ENCODE measurements around the gene SGMS1. TPM values are rescaled to one million over a fixed set of nuclear protein-coding genes. Genes with fewer than 3 reads are reported as not detected.
"Not testable (repeated sequence)": the region's sequence is repeated elsewhere in the genome, so short reads cannot be mapped to it uniquely, and the experiment has no call there.

Gene SGMS1
- total and polyA plus RNA-seq, 2 donors, result 14.7 to 25.5 TPM

DNA sequence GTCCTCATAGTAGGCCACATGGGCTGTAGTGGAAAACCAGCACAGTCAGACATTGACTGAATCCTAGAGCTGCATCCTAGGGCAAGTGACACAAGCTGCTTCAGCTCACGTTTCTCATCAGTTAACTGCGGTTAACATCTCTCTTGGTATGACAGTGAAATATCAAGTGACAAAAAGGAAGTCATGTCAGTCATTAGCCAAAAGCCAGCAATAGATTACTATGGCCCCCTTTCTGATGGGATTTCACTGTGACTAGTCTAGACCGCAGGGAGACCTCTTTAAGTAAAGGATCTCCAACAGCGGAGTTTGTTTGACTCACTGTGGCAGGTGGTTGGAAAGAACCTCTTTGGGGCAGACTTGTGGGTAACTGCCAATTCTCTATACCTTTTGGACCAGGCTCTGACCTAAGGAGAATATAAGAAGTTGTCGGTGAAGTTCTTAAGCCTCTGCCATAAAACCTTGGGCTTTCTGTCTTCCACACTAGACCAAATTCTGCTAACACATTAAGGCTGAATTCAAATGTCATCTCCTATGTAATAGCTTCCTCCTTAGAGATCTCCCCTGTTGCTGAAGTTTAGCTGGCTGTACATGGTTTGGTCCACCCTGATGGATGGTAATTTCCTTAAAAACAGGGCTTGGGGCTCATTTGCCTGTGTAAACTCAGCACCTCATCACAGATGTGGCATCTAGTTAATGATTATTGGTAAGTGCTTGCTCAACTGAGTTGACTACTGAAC is 115.3 kb downstream of the SGMS1 start:
- Histone ChIP-seq H3K27me3 (ENCODE audit: control insufficient read depth in 2 of 2, insufficient read depth in 1 of 2, low read length in 1 of 2) (no peaks in the 10 kb centered on the region), H3K9me3 (ENCODE audit: control insufficient read depth in 2 of 2, insufficient read depth in 1 of 2, low read length in 1 of 2) (no peaks in the 10 kb centered on the region), H3K36me3 (ENCODE audit: control insufficient read depth in 2 of 2, insufficient read depth in 2 of 2, low read length in 1 of 2) (no peaks in the 10 kb centered on the region), H3K4me1 (ENCODE audit: control insufficient read depth in 2 of 2, insufficient read depth in 2 of 2, low read length in 2 of 2) (peaks cover 5 to 23% of the 10 kb centered on the region in 2 donors), H3K4me3 (ENCODE audit: low read length in 2 of 2) (no peak overlapping the region), H3K27ac (ENCODE audit: low read depth in 1 of 2, low read length in 1 of 2) (no peak overlapping the region)
- DNase-seq (ENCODE audit: low read depth in 6 of 9, low spot score in 9 of 9), result no peak
- WGBS, result 96% methylated on average over 5 of the region's 5 CpGs

DNA sequence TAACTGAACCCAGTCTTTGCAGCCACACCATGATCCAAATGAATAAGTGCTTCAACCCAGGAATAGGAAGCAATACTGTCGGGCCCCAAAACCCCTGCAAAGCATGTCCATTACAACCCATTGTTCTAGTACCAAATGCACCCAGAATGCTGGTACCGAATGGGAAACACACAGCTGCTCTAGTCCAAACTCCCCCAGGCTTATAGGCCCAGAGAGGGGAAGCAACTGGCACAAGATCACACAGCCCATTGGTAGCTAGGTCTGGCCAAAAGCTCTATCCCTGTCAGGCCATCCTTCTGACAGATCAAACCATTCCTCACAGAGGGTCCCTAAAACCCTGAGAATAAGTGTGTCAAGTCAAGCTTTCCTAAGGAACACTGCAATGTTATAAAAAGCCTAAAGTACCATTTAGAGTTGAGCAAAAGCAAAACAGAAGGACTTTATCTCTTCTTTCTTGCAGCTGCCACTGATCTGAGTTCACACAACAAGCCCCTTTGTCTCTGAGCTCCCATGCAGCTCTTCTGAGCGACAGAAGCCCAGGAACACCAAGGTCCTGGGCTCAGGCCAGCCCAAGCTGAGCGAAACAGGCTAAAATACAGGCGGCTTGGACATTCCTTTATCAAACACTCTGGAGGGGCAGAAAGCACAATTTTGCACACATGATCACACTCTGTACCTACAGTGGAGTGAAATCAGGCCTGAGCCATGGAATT is 116.7 kb downstream of the SGMS1 start:
- WGBS, result 99% methylated on average over 5 of the region's 5 CpGs
- H3K4me3 ChIP-seq (ENCODE audit: low read length in 2 of 2), result no peak overlapping the region
- H3K27me3 ChIP-seq (ENCODE audit: control insufficient read depth in 2 of 2, insufficient read depth in 1 of 2, low read length in 1 of 2), result no peaks in the 10 kb centered on the region
- peaks cover 2 to 14% of the 10 kb centered on the region in 2 donors for H3K4me1 ChIP-seq (ENCODE audit: control insufficient read depth in 2 of 2, insufficient read depth in 2 of 2, low read length in 2 of 2)
- H3K9me3 ChIP-seq (ENCODE audit: control insufficient read depth in 2 of 2, insufficient read depth in 1 of 2, low read length in 1 of 2), result no peaks in the 10 kb centered on the region
- H3K27ac ChIP-seq (ENCODE audit: low read depth in 1 of 2, low read length in 1 of 2), result no peak overlapping the region
- DNase-seq (ENCODE audit: low read depth in 6 of 9, low spot score in 9 of 9), result no peak
- H3K36me3 ChIP-seq (ENCODE audit: control insufficient read depth in 2 of 2, insufficient read depth in 2 of 2, low read length in 1 of 2), result no peaks in the 10 kb centered on the region

DNA sequence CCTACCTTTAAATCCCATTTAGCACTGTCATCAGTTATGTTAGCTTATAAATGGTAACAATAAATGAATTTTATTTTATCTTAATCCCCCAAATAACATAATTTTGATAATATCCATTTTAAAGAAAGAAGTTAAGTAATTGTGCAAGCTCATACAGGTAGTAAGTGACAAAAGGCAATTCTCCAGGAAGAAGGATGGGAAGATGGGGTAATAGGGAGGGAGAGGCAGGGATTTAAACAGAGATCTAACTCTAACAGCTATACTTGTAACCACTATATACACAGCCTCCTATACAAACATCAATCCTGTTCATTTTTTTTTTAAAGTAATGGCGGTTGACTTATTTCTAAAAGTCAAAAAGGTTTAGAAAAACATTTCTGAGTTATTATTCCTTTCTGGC is 119.4 kb downstream of the SGMS1 start:
- Histone ChIP-seq H3K4me3 (ENCODE audit: low read length in 2 of 2) (no peak overlapping the region), H3K9me3 (ENCODE audit: control insufficient read depth in 2 of 2, insufficient read depth in 1 of 2, low read length in 1 of 2) (no peaks in the 10 kb centered on the region), H3K4me1 (ENCODE audit: control insufficient read depth in 2 of 2, insufficient read depth in 2 of 2, low read length in 2 of 2) (peaks cover 2 to 5% of the 10 kb centered on the region in 2 donors), H3K27ac (ENCODE audit: low read depth in 1 of 2, low read length in 1 of 2) (no peak overlapping the region), H3K36me3 (ENCODE audit: control insufficient read depth in 2 of 2, insufficient read depth in 2 of 2, low read length in 1 of 2) (no peaks in the 10 kb centered on the region), H3K27me3 (ENCODE audit: control insufficient read depth in 2 of 2, insufficient read depth in 1 of 2, low read length in 1 of 2) (no peaks in the 10 kb centered on the region)
- DNase-seq (ENCODE audit: low read depth in 6 of 9, low spot score in 9 of 9), result no peak
- 95% methylated on average over 1 of the region's 1 CpG for WGBS

DNA sequence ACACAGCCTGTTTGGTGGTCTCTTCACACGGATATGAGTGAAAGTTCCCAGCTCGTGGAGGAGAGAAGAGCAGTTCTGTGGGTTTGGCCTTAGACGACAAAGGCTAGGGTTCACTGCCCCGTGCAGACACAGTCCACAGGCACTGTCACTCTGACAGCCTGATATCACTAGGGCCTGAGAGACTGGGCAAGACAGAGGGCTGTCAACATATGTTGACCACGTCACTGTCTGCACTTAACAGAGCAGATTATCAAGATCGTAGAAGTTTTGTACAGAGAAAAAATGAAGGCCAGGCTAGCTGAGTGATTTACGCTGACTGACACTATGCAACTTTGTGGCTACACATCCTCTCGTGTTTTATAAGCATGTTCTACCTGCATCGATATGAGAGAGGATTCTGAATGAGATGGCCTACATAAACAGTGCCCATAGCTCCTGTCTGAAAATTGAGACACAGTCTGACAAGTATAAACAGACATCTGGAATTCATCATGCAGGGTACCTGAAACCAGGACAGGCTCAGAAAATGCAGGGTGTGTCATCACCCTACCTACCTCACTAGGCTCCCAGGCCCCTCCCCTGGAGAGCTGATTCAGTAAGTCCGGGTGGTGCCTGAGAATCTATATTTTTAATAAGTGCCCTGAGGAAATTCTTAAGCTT is 120.0 kb downstream of the SGMS1 start:
- no peaks in the 10 kb centered on the region for H3K9me3 ChIP-seq (ENCODE audit: control insufficient read depth in 2 of 2, insufficient read depth in 1 of 2, low read length in 1 of 2)
- H3K27ac ChIP-seq (ENCODE audit: low read depth in 1 of 2, low read length in 1 of 2), result no peak overlapping the region
- 90% methylated on average over 10 of the region's 10 CpGs for WGBS
- H3K27me3 ChIP-seq (ENCODE audit: control insufficient read depth in 2 of 2, insufficient read depth in 1 of 2, low read length in 1 of 2), result no peaks in the 10 kb centered on the region
- H3K36me3 ChIP-seq (ENCODE audit: control insufficient read depth in 2 of 2, insufficient read depth in 2 of 2, low read length in 1 of 2), result no peaks in the 10 kb centered on the region
- no peak for DNase-seq (ENCODE audit: low read depth in 6 of 9, low spot score in 9 of 9)
- H3K4me3 ChIP-seq (ENCODE audit: low read length in 2 of 2), result no peak overlapping the region
- peaks cover 2 to 5% of the 10 kb centered on the region in 2 donors for H3K4me1 ChIP-seq (ENCODE audit: control insufficient read depth in 2 of 2, insufficient read depth in 2 of 2, low read length in 2 of 2)

DNA sequence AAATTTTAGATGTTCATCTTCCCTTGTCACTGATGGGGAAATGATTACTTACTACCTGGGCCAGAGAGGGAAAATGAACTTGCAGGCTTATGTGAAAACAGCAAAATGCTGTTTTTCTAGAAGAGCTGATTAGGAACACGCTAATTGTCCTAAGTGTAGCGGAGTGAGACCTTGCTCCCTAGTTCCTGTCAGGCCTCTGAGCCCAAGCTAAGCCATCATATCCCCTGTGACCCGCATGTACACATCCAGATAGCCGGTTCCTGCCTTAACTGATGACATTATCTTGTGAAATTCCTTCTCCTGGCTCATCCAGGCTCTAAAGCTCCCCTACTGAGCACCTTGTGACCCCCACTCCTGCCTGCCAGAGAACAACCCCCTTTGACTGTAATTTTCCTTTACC is 120.6 kb downstream of the SGMS1 start:
- H3K4me3 ChIP-seq (ENCODE audit: low read length in 2 of 2); H3K9me3 ChIP-seq (ENCODE audit: control insufficient read depth in 2 of 2, insufficient read depth in 1 of 2, low read length in 1 of 2); H3K27ac ChIP-seq (ENCODE audit: low read depth in 1 of 2, low read length in 1 of 2); DNase-seq (ENCODE audit: low read depth in 6 of 9, low spot score in 9 of 9); H3K36me3 ChIP-seq (ENCODE audit: control insufficient read depth in 2 of 2, insufficient read depth in 2 of 2, low read length in 1 of 2); H3K27me3 ChIP-seq (ENCODE audit: control insufficient read depth in 2 of 2, insufficient read depth in 1 of 2, low read length in 1 of 2); H3K4me1 ChIP-seq (ENCODE audit: control insufficient read depth in 2 of 2, insufficient read depth in 2 of 2, low read length in 2 of 2): not testable (repeated sequence)
- 97% methylated on average over 4 of the region's 4 CpGs for WGBS

DNA sequence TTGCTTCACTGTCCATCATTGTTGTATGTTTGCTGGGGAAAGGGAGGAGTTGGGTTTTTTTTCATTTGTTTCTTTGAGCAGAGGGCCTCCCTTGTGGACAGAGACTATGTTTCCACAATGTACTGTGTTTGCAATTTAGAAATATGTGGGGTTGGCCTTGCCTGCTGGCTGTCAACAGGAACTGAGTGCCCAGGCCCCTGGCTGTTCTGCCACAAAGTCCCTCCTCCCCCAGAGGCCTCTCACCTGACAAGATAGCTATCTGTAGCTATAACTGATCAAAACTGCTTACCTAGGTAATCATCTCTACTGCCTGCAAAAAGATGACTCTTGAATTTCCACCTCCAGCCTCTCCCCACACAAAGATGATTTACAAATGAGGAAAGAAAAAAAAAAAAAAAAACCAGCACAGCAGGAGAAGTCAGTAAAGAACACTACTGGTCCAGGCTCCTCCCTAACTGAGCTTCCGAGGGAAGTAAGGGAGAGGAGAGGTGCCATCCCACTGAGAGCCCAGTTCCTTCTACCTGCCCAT is 121.8 kb downstream of the SGMS1 start:
- Histone ChIP-seq H3K9me3 (ENCODE audit: control insufficient read depth in 2 of 2, insufficient read depth in 1 of 2, low read length in 1 of 2) (no peaks in the 10 kb centered on the region), H3K27ac (ENCODE audit: low read depth in 1 of 2, low read length in 1 of 2) (no peak overlapping the region), H3K36me3 (ENCODE audit: control insufficient read depth in 2 of 2, insufficient read depth in 2 of 2, low read length in 1 of 2) (no peaks in the 10 kb centered on the region), H3K27me3 (ENCODE audit: control insufficient read depth in 2 of 2, insufficient read depth in 1 of 2, low read length in 1 of 2) (no peaks in the 10 kb centered on the region), H3K4me3 (ENCODE audit: low read length in 2 of 2) (no peak overlapping the region), H3K4me1 (ENCODE audit: control insufficient read depth in 2 of 2, insufficient read depth in 2 of 2, low read length in 2 of 2) (peaks cover 2 to 5% of the 10 kb centered on the region in 2 donors)
- WGBS, result 71% methylated on average over 1 of the region's 1 CpG
- no peak for DNase-seq (ENCODE audit: low read depth in 6 of 9, low spot score in 9 of 9)

DNA sequence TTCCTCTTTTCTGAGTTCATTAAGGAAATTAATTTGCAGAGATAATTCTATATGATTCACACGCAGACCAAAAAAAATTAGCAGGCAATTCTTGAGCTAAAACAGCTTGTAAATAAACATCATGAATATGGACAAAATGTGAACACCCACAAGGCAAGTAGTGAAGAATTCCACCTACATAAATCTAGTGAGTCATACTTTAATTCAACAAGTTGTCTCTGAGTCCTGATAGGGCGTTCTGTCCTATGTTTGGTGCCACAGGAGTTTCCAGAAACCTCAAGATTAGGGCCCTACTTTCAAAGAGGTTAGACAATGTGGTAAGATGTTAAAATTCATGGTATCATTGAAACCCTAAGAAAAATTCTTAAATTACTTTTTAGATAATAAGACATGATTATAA is 122.3 kb downstream of the SGMS1 start:
- Histone ChIP-seq H3K27ac (ENCODE audit: low read depth in 1 of 2, low read length in 1 of 2) (no peak overlapping the region), H3K4me1 (ENCODE audit: control insufficient read depth in 2 of 2, insufficient read depth in 2 of 2, low read length in 2 of 2) (peaks cover 2 to 5% of the 10 kb centered on the region in 2 donors), H3K9me3 (ENCODE audit: control insufficient read depth in 2 of 2, insufficient read depth in 1 of 2, low read length in 1 of 2) (no peaks in the 10 kb centered on the region), H3K4me3 (ENCODE audit: low read length in 2 of 2) (no peak overlapping the region), H3K27me3 (ENCODE audit: control insufficient read depth in 2 of 2, insufficient read depth in 1 of 2, low read length in 1 of 2) (no peaks in the 10 kb centered on the region), H3K36me3 (ENCODE audit: control insufficient read depth in 2 of 2, insufficient read depth in 2 of 2, low read length in 1 of 2) (no peaks in the 10 kb centered on the region)
- whole genome bisulfite sequencing, result 98% methylated on average over 2 of the region's 2 CpGs
- DNase-seq (ENCODE audit: low read depth in 6 of 9, low spot score in 9 of 9), result no peak

DNA sequence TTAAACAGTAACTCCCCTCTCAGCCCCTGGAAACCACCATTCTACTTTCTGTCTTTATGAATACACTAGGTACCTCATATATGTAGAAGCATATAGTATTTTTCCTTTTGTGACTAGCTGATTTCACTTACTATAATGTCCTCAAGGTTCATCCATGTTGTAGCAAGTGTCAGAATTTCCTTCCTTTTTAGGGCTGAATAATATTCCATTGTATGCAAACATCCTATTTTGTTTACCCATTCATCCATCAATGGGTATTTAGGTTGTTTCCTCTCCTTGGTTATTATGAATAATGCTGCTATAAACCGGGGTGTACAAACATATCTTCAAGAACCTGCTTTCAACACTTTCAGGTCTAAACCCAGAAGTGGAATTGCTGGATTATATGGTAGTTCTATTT is 125.3 kb downstream of the SGMS1 start:
- H3K27me3 ChIP-seq (ENCODE audit: control insufficient read depth in 2 of 2, insufficient read depth in 1 of 2, low read length in 1 of 2), result no peaks in the 10 kb centered on the region
- DNase-seq (ENCODE audit: low read depth in 6 of 9, low spot score in 9 of 9), result no peak
- peaks cover 2 to 5% of the 10 kb centered on the region in 2 donors for H3K4me1 ChIP-seq (ENCODE audit: control insufficient read depth in 2 of 2, insufficient read depth in 2 of 2, low read length in 2 of 2)
- WGBS, result 97% methylated on average over 1 of the region's 1 CpG
- no peak overlapping the region for H3K4me3 ChIP-seq (ENCODE audit: low read length in 2 of 2)
- H3K27ac ChIP-seq (ENCODE audit: low read depth in 1 of 2, low read length in 1 of 2), result no peak overlapping the region
- H3K36me3 ChIP-seq (ENCODE audit: control insufficient read depth in 2 of 2, insufficient read depth in 2 of 2, low read length in 1 of 2), result no peaks in the 10 kb centered on the region
- no peaks in the 10 kb centered on the region for H3K9me3 ChIP-seq (ENCODE audit: control insufficient read depth in 2 of 2, insufficient read depth in 1 of 2, low read length in 1 of 2)

DNA sequence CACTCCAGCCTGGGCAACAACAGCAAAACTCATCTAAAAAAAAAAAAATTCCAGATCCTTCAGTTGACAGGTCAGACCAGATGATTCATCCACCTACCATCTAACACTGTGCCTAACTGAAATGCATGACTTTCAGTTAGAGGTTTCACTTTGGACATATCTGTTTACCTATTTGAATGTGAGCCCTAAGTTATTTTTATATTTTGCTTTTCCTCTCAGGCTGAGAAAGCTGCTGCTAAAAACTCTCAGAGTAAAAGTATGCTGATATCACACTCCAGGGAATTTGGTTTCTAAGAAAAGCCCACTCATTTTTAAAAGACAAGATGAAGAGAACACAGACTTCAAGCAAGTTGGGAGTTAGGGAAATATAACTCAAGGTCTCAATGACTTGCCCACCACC is 126.0 kb downstream of the SGMS1 start:
- DNase-seq (ENCODE audit: low read depth in 6 of 9, low spot score in 9 of 9), result no peak
- H3K9me3 ChIP-seq (ENCODE audit: control insufficient read depth in 2 of 2, insufficient read depth in 1 of 2, low read length in 1 of 2), result no peaks in the 10 kb centered on the region
- H3K27ac ChIP-seq (ENCODE audit: low read depth in 1 of 2, low read length in 1 of 2), result peak overlapping the region in 1 of 2 donors; percentile 52
- no peak overlapping the region for H3K4me3 ChIP-seq (ENCODE audit: low read length in 2 of 2)
- H3K36me3 ChIP-seq (ENCODE audit: control insufficient read depth in 2 of 2, insufficient read depth in 2 of 2, low read length in 1 of 2), result no peaks in the 10 kb centered on the region
- H3K4me1 ChIP-seq (ENCODE audit: control insufficient read depth in 2 of 2, insufficient read depth in 2 of 2, low read length in 2 of 2), result peaks cover 2 to 5% of the 10 kb centered on the region in 2 donors
- H3K27me3 ChIP-seq (ENCODE audit: control insufficient read depth in 2 of 2, insufficient read depth in 1 of 2, low read length in 1 of 2), result no peaks in the 10 kb centered on the region
